Suprapubic skin (tissue), 3 donors: ENCODE measurements around the gene TAC3.
"Not testable (repeated sequence)": the region's sequence is repeated elsewhere in the genome, so short reads cannot be mapped to it uniquely, and the experiment has no call there.

ENCODE experiments used
- POLR2A ChIP-seq, 2 donors: fragments of 450-650 bp; IDR thresholded peaks; one replicate each; pipeline ENCODE4 v1.6.1; 2017; ENCODE audit warnings: antibody characterized with exemption in 2 of 2, mild to moderate bottlenecking in 2 of 2, moderate library complexity in 2 of 2
- TF ChIP-seq, protein P1 (sequence below), 2 donors: fragments of 200-600 bp in 1 of 2; fragments of 450-650 bp in 1 of 2; sonication (generic) in 1 of 2; IDR thresholded peaks; one replicate each; pipeline ENCODE4 v1.5.1; 2016 to 2019; ENCODE audit warnings: antibody characterized with exemption in 2 of 2, mild to moderate bottlenecking in 1 of 2, moderate library complexity in 1 of 2

DNA sequence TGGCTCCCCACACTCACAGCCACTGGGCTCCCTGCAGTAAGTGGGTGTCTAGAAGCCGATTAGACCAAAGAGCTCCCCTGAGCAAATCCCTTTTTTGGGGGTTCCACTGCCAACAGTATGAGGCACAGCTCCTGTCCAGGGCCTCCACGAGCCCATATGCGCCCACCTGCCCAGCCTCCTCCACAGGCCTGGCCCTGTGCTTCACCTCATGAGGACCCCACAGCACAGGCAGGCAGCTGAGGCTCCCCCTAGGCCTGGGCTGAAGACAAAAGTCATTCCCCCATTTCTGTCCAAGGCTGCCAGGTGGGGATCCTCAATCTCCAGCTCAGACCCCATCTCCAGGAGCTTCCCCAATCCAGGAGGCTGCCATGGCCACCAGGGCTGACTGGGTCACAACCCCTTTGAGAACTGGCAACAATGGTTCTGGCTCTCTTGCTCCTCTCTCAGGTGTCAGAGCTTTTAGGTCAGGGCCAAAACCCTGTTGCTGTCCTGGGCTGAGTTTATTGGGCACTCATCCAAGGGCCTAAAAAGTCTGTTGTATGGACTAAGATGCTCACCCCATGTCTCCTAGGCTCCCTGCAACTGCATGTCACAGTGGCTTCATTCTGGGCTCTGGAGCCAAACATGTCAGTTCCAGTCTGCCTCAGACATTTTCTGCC lies 33.6 kb downstream of the TAC3 start:
- not testable (repeated sequence) for TF ChIP-seq POLR2A (IDR thresholded peaks at IDR 0.05)
- TF ChIP-seq, protein P1, sequence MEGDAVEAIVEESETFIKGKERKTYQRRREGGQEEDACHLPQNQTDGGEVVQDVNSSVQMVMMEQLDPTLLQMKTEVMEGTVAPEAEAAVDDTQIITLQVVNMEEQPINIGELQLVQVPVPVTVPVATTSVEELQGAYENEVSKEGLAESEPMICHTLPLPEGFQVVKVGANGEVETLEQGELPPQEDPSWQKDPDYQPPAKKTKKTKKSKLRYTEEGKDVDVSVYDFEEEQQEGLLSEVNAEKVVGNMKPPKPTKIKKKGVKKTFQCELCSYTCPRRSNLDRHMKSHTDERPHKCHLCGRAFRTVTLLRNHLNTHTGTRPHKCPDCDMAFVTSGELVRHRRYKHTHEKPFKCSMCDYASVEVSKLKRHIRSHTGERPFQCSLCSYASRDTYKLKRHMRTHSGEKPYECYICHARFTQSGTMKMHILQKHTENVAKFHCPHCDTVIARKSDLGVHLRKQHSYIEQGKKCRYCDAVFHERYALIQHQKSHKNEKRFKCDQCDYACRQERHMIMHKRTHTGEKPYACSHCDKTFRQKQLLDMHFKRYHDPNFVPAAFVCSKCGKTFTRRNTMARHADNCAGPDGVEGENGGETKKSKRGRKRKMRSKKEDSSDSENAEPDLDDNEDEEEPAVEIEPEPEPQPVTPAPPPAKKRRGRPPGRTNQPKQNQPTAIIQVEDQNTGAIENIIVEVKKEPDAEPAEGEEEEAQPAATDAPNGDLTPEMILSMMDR (IDR thresholded peaks at IDR 0.05), result not testable (repeated sequence)
